B cell (primary cell): ENCODE results near the gene TP63. TPM values are rescaled to one million over a fixed set of nuclear protein-coding genes. Genes with fewer than 3 reads are reported as not detected.

ENCODE experiments used
- ATAC-seq: fragments of 200-7000 bp; cut with Tn5 transposase; one replicate; pipeline ENCODE4 v1.10.0; 2021; ENCODE audit warnings: low read depth, mild to moderate bottlenecking, moderate number of reproducible peaks, moderate library complexity
- CTCF ChIA-PET: fragments of 350-600 bp; sonication (Branson Sonifier 250); formaldehyde crosslinking; loops from one replicate; lab custom pipeline; 2021; ENCODE audit warnings: antibody characterized with exemption, inconsistent platforms; lab: Charles Lee
- POLR2A ChIA-PET: fragments of 350-600 bp; sonication (Branson Sonifier 250); formaldehyde crosslinking; loops from one replicate; lab custom pipeline; 2021; ENCODE audit warnings: antibody characterized with exemption; lab: Charles Lee
- DNase-seq: peaks from one replicate; pipeline ENCODE4 v3.0.0; 2013
- H2AFZ ChIP-seq: 2 replicates; pipeline ENCODE4 v1.6.1; 2012; ENCODE audit warnings: mild to moderate bottlenecking, low read depth, low read length; ENCODE audit not compliant: insufficient read depth, poor library complexity, severe bottlenecking
- H3K27ac ChIP-seq, 2 donors: 1 replicate in 1 of 2; 2 replicates in 1 of 2; pipeline ENCODE4 v1.5.1; 2012 to 2013; ENCODE audit warnings: low read length in 2 of 2, mild to moderate bottlenecking in 2 of 2, moderate library complexity in 1 of 2
- H3K27me3 ChIP-seq, 4 experiments: fragments of 200-600 bp in 1 of 4; sonication (generic) in 1 of 4; replicated peaks in 1 of 4; 1 replicate in 2 of 4; 2 replicates in 2 of 4; pipeline versions ENCODE4 v1.6.1 to v1.7.0; 2013 to 2016; ENCODE audit warnings: low read length in 3 of 4, mild to moderate bottlenecking in 2 of 4, mixed read lengths in 1 of 4, moderate library complexity in 1 of 4; ENCODE audit not compliant: insufficient read depth in 4 of 4, control insufficient read depth in 3 of 4; ENCODE audit errors: control extremely low read depth in 1 of 4
- H3K36me3 ChIP-seq, 2 experiments: replicated peaks in 1 of 2; 1 replicate in 1 of 2; 2 replicates in 1 of 2; pipeline versions ENCODE4 v1.6.1 to v1.7.1; 2013; ENCODE audit warnings: low read length in 1 of 2; ENCODE audit not compliant: insufficient read depth in 2 of 2, control insufficient read depth in 1 of 2; ENCODE audit errors: control extremely low read depth in 1 of 2, extremely low read depth in 1 of 2
- H3K4me1 ChIP-seq, 2 donors: fragments of 200-600 bp in 1 of 2; sonication (generic) in 1 of 2; 1 replicate in 1 of 2; 2 replicates in 1 of 2; pipeline versions ENCODE4 v1.5.1 to v1.6.1; 2013 to 2017; ENCODE audit warnings: low read length in 2 of 2; ENCODE audit not compliant: control insufficient read depth in 2 of 2, insufficient read depth in 2 of 2
- H3K4me2 ChIP-seq: replicated peaks from 2 replicates; pipeline ENCODE3; 2012; ENCODE audit warnings: mild to moderate bottlenecking, low read depth, low read length; ENCODE audit not compliant: poor library complexity, severe bottlenecking
- H3K4me3 ChIP-seq, 5 experiments: fragments of 200-600 bp in 1 of 5; sonication (generic) in 1 of 5; 1 replicate in 3 of 5; 2 replicates in 2 of 5; pipeline versions ENCODE4 v1.5.1 to v1.7.0; 2011 to 2016; ENCODE audit warnings: low read length in 4 of 5, mild to moderate bottlenecking in 4 of 5, low read depth in 2 of 5, control low read depth in 1 of 5, moderate library complexity in 1 of 5; ENCODE audit not compliant: insufficient read depth in 1 of 5; ENCODE audit errors: control extremely low read depth in 1 of 5, extremely low read depth in 1 of 5
- H3K79me2 ChIP-seq: fragments of 200-600 bp; sonication (generic); one replicate; pipeline ENCODE4 v1.6.0; 2016; ENCODE audit warnings: low read length; ENCODE audit not compliant: control insufficient read depth, insufficient read depth
- H3K9ac ChIP-seq: fragments of 200-600 bp; sonication (generic); 2 replicates; pipeline ENCODE4 v1.6.1; 2017; ENCODE audit warnings: mild to moderate bottlenecking, low read length, moderate library complexity
- H3K9me3 ChIP-seq, 3 donors: one replicate each; pipeline versions ENCODE4 v1.6.1 to v1.7.1; 2013; ENCODE audit warnings: low read length in 2 of 3; ENCODE audit not compliant: control insufficient read depth in 2 of 3, insufficient read depth in 1 of 3; ENCODE audit errors: control extremely low read depth in 1 of 3
- H4K20me1 ChIP-seq: 2 replicates; pipeline ENCODE4 v1.6.0; 2012; ENCODE audit warnings: mild to moderate bottlenecking, low read length; ENCODE audit not compliant: insufficient read depth, control insufficient read depth, poor library complexity, severe bottlenecking
- H3K27ac Mint-ChIP-seq: one replicate; pipeline ENCODE4 v1.8.0; 2021; ENCODE audit warnings: mixed read lengths
- H3K27me3 Mint-ChIP-seq: one replicate; pipeline ENCODE4 v1.8.0; 2021; ENCODE audit warnings: mixed read lengths
- H3K4me1 Mint-ChIP-seq: one replicate; pipeline ENCODE4 v1.8.0; 2021; ENCODE audit warnings: mixed read lengths
- H3K4me3 Mint-ChIP-seq: one replicate; pipeline ENCODE4 v1.8.0; 2021; ENCODE audit warnings: mixed read lengths
- H3K9me3 Mint-ChIP-seq: one replicate; pipeline ENCODE4 v1.8.0; 2022; ENCODE audit warnings: mixed read lengths; ENCODE audit not compliant: insufficient read depth
- EZH2 ChIP-seq: IDR thresholded peaks from 2 replicates; pipeline ENCODE4 v1.6.1; 2012; ENCODE audit warnings: borderline replicate concordance, low read depth, mild to moderate bottlenecking, moderate library complexity, low read length; ENCODE audit not compliant: insufficient read depth, poor library complexity, severe bottlenecking
- WGBS: methylation state at CpG from one replicate; pipeline ENCODE4 v1.1.5; 2013; ENCODE audit warnings: missing lambda C conversion rate; ENCODE audit not compliant: insufficient coverage; 5-methylcytosine and 5-hydroxymethylcytosine counted together
- intact Hi-C: fragments of 100-400 bp; cut with micrococcal nuclease; formaldehyde crosslinking; loops from one replicate; pipeline ENCODE4 v1.10.0; 2022
- polyA plus RNA-seq: library from polyadenylated mRNA; depleted of rRNA; stranded (reverse); fragments of >200 nt; gene quantifications from 2 replicates; pipeline ENCODE4 v1.2.3, GENCODE V29; 2012
- total RNA-seq, 2 donors: library from RNA; stranded (reverse); fragments of 120-200 nt in 1 of 2; gene quantifications; 1 replicate in 1 of 2; 2 replicates in 1 of 2; pipeline versions ENCODE4 v1.2.3 to v1.2.4, GENCODE V29; 2013 to 2022
- TF ChIP-seq, protein P1 (sequence below): fragments of 200-600 bp; IDR thresholded peaks from one replicate; pipeline ENCODE4 v1.8.0; 2022; ENCODE audit warnings: antibody characterized with exemption, mild to moderate bottlenecking

TP63 gene
- total and polyA plus RNA-seq, 2 donors (not counting 1 experiment from before 2014, with no cell fraction given): 1.2 to 2.0 TPM

DNA sequence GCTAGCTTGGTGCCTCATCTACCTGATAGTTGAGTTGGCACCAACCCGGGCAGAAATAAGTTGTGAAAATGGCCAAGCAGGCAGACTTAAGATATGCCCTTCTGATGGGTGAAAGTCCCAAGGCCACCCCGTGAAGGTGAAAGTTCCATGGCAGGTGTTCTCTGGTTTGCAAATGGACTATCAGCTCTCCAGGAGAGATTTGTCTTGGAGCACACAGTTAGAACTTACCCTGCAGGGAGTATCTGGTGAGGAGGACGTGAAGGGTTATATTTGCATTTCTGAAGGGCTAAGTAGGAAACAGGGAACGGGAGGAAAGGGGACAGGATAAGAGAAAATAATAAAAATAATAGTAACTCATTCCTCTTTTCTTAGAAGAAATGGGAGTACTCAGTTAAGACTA is 220.5 kb downstream of the TP63 start:
- H3K4me1 Mint-ChIP-seq: no peaks in the 10 kb centered on the region
- H3K27me3 ChIP-seq: no peaks in the 10 kb centered on the region
- no peak overlapping the region for H3K9ac ChIP-seq
- 92% methylated on average over 1 of the region's 4 CpGs for WGBS
- H3K4me1 ChIP-seq: no peaks in the 10 kb centered on the region
- ChIA-PET CTCF (no interaction called here), POLR2A (no interaction called here)
- H3K27ac Mint-ChIP-seq: no peak overlapping the region
- DNase-seq: no peak
- no peak overlapping the region for H3K4me3 Mint-ChIP-seq
- H3K79me2 ChIP-seq: no peaks in the 10 kb centered on the region
- no peak for TF ChIP-seq EZH2
- TF ChIP-seq, protein P1, sequence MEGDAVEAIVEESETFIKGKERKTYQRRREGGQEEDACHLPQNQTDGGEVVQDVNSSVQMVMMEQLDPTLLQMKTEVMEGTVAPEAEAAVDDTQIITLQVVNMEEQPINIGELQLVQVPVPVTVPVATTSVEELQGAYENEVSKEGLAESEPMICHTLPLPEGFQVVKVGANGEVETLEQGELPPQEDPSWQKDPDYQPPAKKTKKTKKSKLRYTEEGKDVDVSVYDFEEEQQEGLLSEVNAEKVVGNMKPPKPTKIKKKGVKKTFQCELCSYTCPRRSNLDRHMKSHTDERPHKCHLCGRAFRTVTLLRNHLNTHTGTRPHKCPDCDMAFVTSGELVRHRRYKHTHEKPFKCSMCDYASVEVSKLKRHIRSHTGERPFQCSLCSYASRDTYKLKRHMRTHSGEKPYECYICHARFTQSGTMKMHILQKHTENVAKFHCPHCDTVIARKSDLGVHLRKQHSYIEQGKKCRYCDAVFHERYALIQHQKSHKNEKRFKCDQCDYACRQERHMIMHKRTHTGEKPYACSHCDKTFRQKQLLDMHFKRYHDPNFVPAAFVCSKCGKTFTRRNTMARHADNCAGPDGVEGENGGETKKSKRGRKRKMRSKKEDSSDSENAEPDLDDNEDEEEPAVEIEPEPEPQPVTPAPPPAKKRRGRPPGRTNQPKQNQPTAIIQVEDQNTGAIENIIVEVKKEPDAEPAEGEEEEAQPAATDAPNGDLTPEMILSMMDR: no peak
- H2AFZ ChIP-seq: no peak overlapping the region
- H3K9me3 ChIP-seq: no peaks in the 10 kb centered on the region
- no peak for ATAC-seq
- no peaks in the 10 kb centered on the region for H4K20me1 ChIP-seq
- no peak overlapping the region for H3K4me2 ChIP-seq
- H3K9me3 Mint-ChIP-seq: no peaks in the 10 kb centered on the region
- no peaks in the 10 kb centered on the region for H3K27me3 Mint-ChIP-seq
- intact Hi-C loops: no loop called here
- H3K4me3 ChIP-seq: no peak overlapping the region
- H3K36me3 ChIP-seq: no peaks in the 10 kb centered on the region
- H3K27ac ChIP-seq: no peak overlapping the region

DNA sequence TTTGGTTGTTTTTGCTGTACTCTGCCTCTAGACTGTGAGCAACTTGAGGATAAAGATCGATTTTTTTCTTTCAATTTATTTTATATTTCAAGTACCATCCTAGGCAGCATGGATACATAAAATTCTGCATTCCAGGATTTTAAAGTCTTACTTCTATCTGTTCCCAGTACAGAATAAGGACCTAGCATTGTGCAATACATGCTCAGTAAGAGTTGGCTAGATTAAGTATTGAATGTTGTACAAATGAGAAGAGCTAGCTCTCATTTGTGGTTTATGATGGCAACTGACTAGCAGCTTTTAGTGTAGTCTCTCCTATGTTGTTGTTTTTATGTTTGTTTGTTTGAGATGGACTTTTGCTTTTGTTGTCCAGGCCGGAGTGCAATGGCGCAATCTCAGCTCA is 222.7 kb downstream of the TP63 start:
- H3K4me3 Mint-ChIP-seq: no peak overlapping the region
- H3K27me3 Mint-ChIP-seq: no peaks in the 10 kb centered on the region
- TF ChIP-seq, protein P1: no peak
- TF ChIP-seq EZH2: no peak
- H2AFZ ChIP-seq: no peak overlapping the region
- ChIA-PET POLR2A (no interaction called here), CTCF (no interaction called here)
- H3K27ac ChIP-seq: no peak overlapping the region
- no peak overlapping the region for H3K27ac Mint-ChIP-seq
- H3K79me2 ChIP-seq: no peaks in the 10 kb centered on the region
- WGBS: 100% methylated on average over 2 of the region's 3 CpGs
- no peak overlapping the region for H3K9ac ChIP-seq
- no peak overlapping the region for H3K4me2 ChIP-seq
- DNase-seq (no peak), ATAC-seq (no peak)
- H3K4me3 ChIP-seq: no peak overlapping the region
- no peaks in the 10 kb centered on the region for H3K9me3 Mint-ChIP-seq
- intact Hi-C loops: no loop called here
- H3K27me3 ChIP-seq: no peaks in the 10 kb centered on the region
- no peaks in the 10 kb centered on the region for H4K20me1 ChIP-seq
- no peaks in the 10 kb centered on the region for H3K4me1 Mint-ChIP-seq
- no peaks in the 10 kb centered on the region for H3K36me3 ChIP-seq
- no peaks in the 10 kb centered on the region for H3K9me3 ChIP-seq
- H3K4me1 ChIP-seq: no peaks in the 10 kb centered on the region
